ENCODE data around the gene MMP24. TPM values are rescaled to one million over a fixed set of nuclear protein-coding genes. Genes with fewer than 3 reads are reported as not detected.

Gene MMP24
- total RNA-seq, 3 donors from 2014 or later, result 0.80 to 2.5 (median 0.98) TPM

- H3K27me3 ChIP-seq, result no peaks in the 10 kb centered on the region
- no peaks in the 10 kb centered on the region for H3K9me3 ChIP-seq
- no peak overlapping the region for H3K27ac ChIP-seq
- H3K4me1 ChIP-seq, result no peaks in the 10 kb centered on the region
- no peak for DNase-seq (ENCODE audit: low spot score in 2 of 2)
- no peaks in the 10 kb centered on the region for H3K36me3 ChIP-seq
- no peak for TF ChIP-seq CTCF (IDR thresholded peaks at IDR 0.05)
- no peak for TF ChIP-seq POLR2AphosphoS5 (IDR thresholded peaks at IDR 0.05)
- TF ChIP-seq POLR2A (IDR thresholded peaks at IDR 0.05), result no peak
- intact Hi-C loops (cut with DNase I; ENCODE audit: low total_unique reads), result no loop called here
- H3K4me3 ChIP-seq, result no peak overlapping the region
Measured at GRCh38 chr20:35238735-35239134, 12.2 kb downstream of the MMP24 start.

GRCh38 chr20:35240083-35240810, 13.8 kb downstream of the MMP24 start:
- H3K36me3 ChIP-seq, result no peaks in the 10 kb centered on the region
- no peak for DNase-seq (ENCODE audit: low spot score in 2 of 2)
- no peak overlapping the region for H3K27ac ChIP-seq
- H3K27me3 ChIP-seq, result no peaks in the 10 kb centered on the region
- no peak overlapping the region for H3K4me3 ChIP-seq
- no peaks in the 10 kb centered on the region for H3K9me3 ChIP-seq
- no peaks in the 10 kb centered on the region for H3K4me1 ChIP-seq
- TF ChIP-seq POLR2A (IDR thresholded peaks at IDR 0.05), result no peak
- TF ChIP-seq CTCF (IDR thresholded peaks at IDR 0.05), result no peak
- no peak for TF ChIP-seq POLR2AphosphoS5 (IDR thresholded peaks at IDR 0.05)
- intact Hi-C loops (cut with DNase I; ENCODE audit: low total_unique reads), result no loop called here

GRCh38 chr20:35240811-35241293, 14.4 kb downstream of the MMP24 start:
- no peaks in the 10 kb centered on the region for H3K9me3 ChIP-seq
- intact Hi-C loops (cut with DNase I; ENCODE audit: low total_unique reads), result no loop called here
- H3K36me3 ChIP-seq, result no peaks in the 10 kb centered on the region
- H3K27ac ChIP-seq, result no peak overlapping the region
- H3K4me3 ChIP-seq, result no peak overlapping the region
- no peaks in the 10 kb centered on the region for H3K27me3 ChIP-seq
- no peak for DNase-seq (ENCODE audit: low spot score in 2 of 2)
- no peak for TF ChIP-seq POLR2AphosphoS5 (IDR thresholded peaks at IDR 0.05)
- no peak for TF ChIP-seq CTCF (IDR thresholded peaks at IDR 0.05)
- no peak for TF ChIP-seq POLR2A (IDR thresholded peaks at IDR 0.05)
- H3K4me1 ChIP-seq, result no peaks in the 10 kb centered on the region

- no peak for DNase-seq (ENCODE audit: low spot score in 2 of 2)
- H3K36me3 ChIP-seq, result no peaks in the 10 kb centered on the region
- no peaks in the 10 kb centered on the region for H3K27me3 ChIP-seq
- no peaks in the 10 kb centered on the region for H3K4me1 ChIP-seq
- intact Hi-C loops (cut with DNase I; ENCODE audit: low total_unique reads), result no loop called here
- H3K27ac ChIP-seq, result no peak overlapping the region
- H3K4me3 ChIP-seq, result no peak overlapping the region
- TF ChIP-seq POLR2AphosphoS5 (IDR thresholded peaks at IDR 0.05) (no peak), CTCF (IDR thresholded peaks at IDR 0.05) (no peak), POLR2A (IDR thresholded peaks at IDR 0.05) (no peak)
- H3K9me3 ChIP-seq, result no peaks in the 10 kb centered on the region
Measured at GRCh38 chr20:35243317-35243716, 16.8 kb downstream of the MMP24 start.

- no peak overlapping the region for H3K27ac ChIP-seq
- no peak for DNase-seq (ENCODE audit: low spot score in 2 of 2)
- H3K9me3 ChIP-seq, result no peaks in the 10 kb centered on the region
- H3K27me3 ChIP-seq, result no peaks in the 10 kb centered on the region
- no peak overlapping the region for H3K4me3 ChIP-seq
- no peak for TF ChIP-seq POLR2A (IDR thresholded peaks at IDR 0.05)
- no peak for TF ChIP-seq CTCF (IDR thresholded peaks at IDR 0.05)
- TF ChIP-seq POLR2AphosphoS5 (IDR thresholded peaks at IDR 0.05), result no peak
- intact Hi-C loops (cut with DNase I; ENCODE audit: low total_unique reads), result no loop called here
- no peaks in the 10 kb centered on the region for H3K4me1 ChIP-seq
- H3K36me3 ChIP-seq, result no peaks in the 10 kb centered on the region
Measured at GRCh38 chr20:35243986-35244385, 17.5 kb downstream of the MMP24 start.
